Measurements from ENCODE around the gene ZBTB16.
A peak's percentile ranks its signal among the peaks of the same experiment; 100 is the strongest.

Gene ZBTB16

DNA sequence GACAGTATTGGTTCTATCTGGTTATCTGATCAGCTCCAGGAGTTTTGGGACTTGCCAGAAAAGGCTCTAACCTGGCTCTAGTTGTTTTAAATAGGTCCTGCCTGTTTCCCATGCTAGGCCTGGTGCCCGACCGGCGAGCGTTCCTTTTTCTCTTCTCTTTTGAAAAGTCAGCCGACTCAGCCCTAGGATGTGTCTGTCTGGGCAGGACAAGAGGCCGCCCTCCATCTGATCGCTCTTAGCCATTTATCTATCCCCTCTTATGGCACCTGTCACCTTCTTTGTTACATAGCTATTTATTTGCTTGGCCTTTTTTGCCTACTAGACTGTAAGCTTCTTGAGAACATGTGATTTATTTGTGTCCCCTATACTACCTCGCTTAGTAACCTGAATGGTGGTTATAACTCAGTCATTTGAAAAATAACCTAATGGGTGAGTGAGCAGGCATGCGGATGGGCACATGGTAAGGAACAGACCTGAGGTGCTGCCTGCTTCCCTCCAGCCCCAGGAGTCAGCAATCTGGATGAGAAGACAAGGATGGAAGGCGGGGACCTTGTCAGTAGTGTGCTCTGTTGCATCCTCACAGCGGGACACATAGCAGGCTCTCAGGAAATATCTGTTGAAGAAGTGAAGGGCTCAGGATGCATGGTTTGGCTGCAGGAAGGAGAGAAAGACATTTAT, 108.4 kb downstream of the ZBTB16 start:
- no peak for DNase-seq (ENCODE audit: low read depth in 2 of 2)

DNA sequence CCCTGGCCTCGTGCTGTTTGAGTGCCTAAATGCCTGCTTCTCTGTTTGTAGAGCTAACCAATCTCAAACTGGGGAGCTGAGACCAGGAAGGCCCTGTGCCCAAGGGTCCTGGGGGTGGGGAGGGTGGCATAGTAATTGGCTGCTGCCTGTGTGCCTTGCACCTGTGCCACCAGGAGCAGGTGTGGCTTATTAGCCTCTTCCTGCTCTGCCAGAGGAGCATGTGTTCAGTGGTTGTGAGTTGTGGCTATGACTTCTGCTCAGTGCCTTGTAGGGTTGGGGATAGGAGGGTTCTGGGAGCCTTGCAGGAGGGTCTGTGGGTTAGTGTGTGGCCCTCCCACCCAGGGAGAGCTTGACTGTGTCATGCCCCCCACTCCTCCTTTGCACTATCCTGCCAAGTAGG, 109.2 kb downstream of the ZBTB16 start:
- DNase-seq (ENCODE audit: low read depth in 2 of 2), result no peak

DNA sequence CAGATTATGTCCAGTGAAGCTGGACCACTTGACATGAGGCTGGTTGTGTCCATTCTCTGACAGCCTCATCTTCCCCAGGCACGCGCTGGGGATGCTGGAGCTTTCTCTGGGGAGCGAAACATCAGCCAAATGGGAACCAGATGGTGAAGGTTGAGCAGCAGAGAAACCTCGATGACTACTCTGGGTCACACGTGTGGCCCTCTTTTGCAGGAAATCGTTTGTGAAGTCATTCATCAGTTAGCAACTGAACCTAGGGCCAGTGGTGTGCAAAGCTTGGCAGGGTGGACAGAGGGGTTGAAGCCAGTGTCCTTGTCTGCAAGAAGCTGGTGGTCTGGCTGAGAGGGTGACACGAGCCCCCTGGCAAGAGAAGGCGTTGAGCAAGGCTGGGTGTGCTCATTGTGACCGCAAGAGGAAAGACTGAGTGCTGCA, 109.8 kb downstream of the ZBTB16 start:
- no peak for DNase-seq (ENCODE audit: low read depth in 2 of 2)

DNA sequence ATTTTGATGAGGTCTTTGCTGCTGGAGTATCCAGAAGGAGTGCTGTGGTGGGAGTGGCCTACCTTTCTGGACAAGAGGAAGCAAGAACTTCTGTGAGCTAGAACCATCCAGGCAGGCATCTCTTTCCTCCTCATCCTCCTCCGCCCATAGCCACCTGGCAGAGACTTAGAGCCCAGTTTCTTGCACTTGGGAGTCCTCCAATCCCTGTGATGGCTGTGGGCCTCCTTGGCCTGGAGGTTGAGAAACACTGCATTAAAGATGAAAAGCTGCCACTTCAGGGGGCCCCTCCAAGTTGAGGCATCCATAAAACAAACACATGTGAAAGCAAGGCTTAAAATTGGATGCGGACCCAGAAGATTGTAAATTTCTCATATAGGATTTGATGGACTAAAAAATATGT, 110.3 kb downstream of the ZBTB16 start:
- DNase-seq (ENCODE audit: low read depth in 2 of 2), result no peak

DNA sequence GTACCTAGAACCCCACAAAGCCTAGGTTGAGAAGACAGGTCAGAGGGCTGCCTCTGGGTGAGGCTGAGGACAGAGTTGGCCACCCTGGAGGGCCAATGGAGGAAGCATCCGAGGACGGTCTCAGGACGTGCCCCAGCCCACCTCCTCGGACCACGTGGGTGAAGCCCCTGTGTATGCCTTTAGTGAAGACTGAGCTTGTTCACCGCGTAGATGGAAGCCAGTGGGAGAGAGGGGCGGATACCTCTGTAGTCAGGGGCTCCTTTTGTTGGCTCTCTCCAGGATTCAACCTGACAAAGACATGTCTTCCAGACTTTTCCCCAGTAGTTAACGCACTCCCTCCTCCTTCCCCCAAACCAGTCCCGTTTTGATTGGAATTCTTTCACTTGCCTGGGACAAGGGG, 110.7 kb downstream of the ZBTB16 start:
- DNase-seq (ENCODE audit: low read depth in 2 of 2), result no peak

DNA sequence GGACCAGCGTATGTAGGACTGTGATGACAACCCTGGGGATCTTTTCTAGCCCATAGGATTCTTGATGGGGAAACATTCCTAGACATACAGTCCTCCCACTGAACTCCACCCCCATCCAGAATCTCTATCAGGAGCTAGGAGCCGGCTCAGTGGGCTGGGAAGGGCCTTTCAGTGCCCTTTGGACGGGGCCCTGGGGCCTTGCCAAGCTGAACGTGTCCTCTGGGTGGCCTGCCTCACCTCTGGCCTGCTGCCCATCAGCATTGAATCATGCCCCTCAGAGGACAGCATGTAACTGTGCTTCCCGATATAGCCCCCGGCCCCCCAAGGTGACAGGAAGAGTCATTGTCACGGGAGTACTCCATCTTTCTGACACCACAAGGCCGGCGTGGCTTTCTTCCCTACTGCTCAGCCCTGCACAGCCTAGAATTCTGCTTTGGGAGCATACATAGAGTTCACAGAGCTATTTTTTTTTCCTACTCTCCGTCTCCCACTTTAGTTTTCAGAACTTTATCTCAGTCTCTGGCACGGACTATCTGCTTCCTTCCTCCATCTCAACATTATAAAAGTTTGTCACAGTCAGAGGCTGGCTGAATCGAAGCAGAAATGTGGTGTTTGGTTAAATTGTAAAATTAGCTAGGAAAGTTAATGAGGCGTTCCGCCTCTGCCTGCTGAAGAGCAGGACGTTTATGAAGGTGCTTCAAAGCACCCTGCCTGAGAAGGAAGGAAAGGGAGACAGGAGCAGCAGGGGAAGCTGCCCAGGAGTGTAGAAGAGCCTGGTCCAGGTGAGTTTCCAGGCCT, 111.9 kb downstream of the ZBTB16 start:
- no peak for DNase-seq (ENCODE audit: low read depth in 2 of 2)

GRCh38 chr11:114172055-114172861, 112.7 kb downstream of the ZBTB16 start:
- DNase-seq (ENCODE audit: low read depth in 2 of 2), result no peak

DNA sequence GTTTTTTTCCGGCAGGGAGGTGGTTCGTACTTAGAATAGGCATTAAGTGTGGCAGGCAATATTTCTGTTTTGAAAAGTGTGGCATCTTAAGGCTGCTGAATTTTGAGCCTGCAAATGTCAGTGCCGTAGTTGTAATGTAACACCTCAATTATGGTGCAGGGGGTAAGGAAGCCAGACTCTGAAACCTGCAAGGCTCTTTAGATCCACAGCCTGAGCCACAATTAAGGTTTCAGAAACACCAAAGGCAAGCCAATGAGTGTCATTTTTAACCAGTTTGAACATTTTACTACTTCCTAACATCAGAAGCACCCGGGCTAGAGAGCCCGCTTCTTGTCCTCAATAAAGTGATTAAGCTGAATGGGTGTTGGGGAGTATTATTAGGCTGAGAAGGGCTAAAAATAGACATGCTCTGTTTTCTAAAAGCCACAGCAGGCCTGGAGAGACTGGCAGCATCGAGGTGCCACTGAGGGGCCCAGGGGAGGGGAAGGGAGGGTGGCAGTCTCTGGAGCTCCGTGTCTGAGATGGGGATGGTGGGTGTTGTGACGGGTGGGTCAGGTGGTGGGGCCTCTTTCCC, 113.4 kb downstream of the ZBTB16 start:
- no peak for DNase-seq (ENCODE audit: low read depth in 2 of 2)

DNA sequence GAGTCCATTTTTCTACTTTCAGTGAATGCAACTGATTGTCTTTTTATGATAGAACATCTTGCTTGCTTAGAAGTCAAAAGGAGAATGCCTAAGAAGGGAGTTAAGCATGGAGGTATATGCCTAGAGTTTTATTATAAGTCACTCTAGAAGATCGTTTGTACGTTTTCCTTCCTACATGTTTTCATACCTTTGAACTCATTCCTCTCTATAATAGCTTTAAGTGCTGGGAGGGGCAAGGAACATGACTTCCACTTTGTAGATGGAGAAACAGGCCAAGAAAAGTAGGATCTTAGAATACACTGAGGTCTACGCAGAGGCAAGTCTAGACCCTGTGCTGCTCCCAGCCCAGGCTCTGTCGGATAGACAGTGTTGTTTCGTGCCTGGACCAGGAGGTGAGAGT, 114.3 kb downstream of the ZBTB16 start:
- DNase-seq (ENCODE audit: low read depth in 2 of 2), result no peak

DNA sequence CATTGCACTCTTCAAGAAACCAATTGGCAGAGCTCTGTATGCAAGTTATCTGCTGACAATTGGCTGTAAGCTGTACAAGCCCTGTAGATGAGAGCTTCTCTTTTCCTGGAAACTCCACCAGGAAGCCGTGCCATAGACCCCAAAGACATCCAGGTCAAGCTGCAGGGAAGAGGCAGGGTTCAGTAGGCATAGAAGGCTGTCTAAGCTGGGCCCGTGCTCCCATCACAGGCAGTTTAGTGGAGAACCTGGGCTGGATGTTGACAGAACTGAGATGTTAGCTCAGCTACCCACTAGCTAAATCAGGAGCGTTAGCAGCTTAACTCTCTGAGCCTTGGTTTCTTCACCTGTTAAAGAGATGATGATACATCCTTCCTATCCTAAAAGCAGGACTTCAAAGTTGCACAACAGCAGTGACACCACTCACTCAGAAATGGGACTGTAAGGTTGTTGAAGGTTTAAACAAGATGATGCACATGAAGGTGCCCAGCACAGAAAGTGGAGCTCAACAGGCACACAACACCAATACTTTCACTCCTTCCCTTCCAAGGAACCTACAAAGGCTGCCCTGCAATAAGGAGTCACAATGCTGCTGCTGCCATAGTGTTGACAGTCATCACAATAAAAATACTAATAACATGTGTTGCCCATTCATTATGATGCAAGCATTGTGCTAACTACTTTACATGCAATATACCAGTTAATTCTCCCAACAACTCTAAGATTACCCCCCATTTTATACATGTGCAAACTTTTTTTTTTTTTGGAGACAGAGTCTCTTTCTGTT, 115.4 kb downstream of the ZBTB16 start:
- DNase-seq (ENCODE audit: low read depth in 2 of 2), result no peak

DNA sequence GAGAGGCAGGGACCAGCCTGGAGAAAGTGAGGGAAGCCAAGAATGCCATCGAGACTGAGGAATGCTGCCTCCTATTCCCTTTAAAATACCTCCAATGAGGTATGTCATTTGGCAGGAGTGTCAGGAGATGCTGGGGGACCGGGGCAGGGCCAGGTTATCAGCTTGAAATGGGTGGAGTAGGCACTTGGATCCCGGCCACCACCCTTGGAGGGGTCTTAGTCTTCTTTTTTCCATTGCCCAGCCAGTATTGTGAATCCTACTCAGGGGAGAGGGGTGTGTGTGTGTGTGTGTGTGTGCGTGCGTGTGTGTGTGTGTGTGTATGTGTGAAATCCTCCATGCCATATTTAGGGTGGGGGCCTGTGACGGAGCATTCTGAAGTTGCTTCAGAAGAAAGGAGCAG, 116.2 kb downstream of the ZBTB16 start:
- DNase-seq (ENCODE audit: low read depth in 2 of 2), result no peak

GRCh38 chr11:114176321-114176720, 116.8 kb downstream of the ZBTB16 start:
- no peak for DNase-seq (ENCODE audit: low read depth in 2 of 2)

DNA sequence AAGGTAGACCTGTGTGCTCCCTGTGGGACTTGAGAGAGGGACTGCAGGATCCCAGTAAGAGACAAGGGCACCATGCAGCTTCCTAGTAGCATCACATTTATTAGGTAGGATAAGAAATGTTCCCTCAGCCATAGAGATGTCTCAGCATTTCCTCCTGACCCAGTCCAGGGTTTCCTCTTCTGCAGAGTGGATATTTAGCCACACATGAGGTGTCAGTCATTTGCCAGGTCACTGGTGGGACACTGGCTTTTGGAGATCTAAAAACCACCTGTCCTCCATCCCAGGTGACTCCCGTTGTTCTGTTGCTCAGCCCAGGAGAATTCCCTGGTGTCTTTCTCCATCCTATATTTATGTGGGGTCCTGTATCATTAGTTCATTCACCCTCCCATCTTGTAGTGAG, 119.1 kb downstream of the ZBTB16 start:
- no peak for DNase-seq (ENCODE audit: low read depth in 2 of 2)

DNA sequence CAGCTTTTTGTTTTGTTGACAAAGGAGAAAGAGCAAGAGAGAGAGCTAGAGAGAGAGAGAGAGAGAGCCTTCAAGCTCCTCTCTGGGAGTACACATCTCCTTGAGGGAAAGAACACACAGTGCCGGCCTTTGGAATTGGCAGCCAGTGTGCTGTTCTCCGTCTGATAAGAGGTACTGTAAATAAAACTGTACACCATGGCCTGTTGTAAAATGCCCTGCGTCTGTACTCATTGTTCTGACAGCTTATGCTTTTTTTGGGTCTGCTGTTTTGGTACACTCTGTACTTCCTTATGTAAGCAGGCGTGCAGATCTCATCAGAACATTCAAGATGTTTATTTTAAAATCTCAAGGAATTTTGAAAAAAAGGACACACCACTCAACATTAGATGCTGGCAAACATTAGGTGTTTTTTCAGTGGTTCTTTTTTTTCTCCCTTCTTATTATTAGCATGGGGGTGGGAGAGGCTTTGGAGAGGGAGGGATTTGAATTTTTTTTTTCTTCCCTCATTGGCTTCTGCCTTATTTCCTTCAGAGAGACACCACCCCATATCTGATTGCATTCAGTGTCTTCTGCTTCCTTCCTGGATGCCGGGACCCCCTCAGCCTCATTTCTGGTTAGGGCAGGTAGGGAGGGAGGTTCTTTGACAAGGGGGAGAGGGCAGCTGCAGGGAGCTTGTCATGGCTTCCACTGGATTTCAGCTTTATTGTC, 119.9 kb downstream of the ZBTB16 start:
- DNase-seq (ENCODE audit: low read depth in 2 of 2), result no peak

DNA sequence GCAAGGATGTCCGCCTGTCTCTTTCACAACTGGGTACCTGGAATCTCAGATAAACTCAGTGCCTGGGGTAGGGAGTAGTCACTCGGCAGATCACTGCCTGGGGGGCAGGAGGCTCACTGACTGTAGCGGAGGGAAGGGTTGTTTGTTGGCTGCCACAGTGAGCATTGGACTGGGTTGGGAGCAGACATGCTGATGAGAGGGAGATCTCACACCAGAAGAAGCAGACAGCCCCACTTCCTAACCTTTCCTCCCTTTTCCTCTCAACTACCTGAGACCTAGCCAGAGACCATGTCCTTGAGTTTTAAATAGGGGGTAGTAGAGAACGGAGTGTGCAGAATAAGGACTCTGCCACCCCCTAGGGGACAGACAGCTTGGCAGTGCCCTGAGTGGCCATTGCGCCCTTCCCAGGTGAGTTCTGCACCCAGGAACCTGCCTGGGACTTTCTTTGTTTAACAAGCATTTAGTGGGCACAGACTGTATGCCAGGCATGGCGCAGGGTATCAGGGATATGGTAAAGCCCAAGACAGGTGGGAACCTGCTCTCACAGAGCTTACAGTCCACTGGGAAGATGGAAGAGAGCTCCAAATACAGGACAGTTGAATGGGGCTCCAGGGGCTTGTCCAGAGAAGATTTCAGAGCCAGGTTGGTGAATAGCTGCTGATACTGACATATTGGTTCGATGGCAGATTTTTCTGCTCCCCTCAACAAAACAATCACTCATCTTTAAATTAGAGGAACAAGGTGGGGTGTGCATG, 121.0 kb downstream of the ZBTB16 start:
- no peak for DNase-seq (ENCODE audit: low read depth in 2 of 2)

DNA sequence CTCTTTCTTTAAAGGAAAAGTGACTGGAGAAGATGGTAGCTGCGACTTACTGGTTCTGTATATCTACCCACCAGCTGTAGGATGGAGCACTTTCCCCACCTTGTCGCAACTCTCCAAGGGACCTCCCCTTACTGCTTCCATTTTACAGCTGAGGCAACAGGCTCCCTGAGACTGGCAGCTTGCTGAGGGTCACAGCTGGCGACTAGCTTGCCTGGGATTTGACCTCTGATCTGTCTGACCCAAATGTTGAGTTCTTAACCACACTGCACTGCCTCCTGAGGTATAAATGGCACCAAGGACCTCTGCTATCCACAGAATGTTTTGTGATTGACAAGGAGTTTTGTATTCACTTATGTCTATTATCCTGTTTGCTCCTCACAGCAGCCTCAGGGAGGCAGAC, 121.7 kb downstream of the ZBTB16 start:
- no peak for DNase-seq (ENCODE audit: low read depth in 2 of 2)

- DNase-seq (ENCODE audit: low read depth in 2 of 2), result no peak
These were observed 122.2 kb downstream of the ZBTB16 start for GRCh38 chr11:114181752-114182151.

- DNase-seq (ENCODE audit: low read depth in 2 of 2), result no peak
These were observed 123.0 kb downstream of the ZBTB16 start for GRCh38 chr11:114182471-114183043.

DNA sequence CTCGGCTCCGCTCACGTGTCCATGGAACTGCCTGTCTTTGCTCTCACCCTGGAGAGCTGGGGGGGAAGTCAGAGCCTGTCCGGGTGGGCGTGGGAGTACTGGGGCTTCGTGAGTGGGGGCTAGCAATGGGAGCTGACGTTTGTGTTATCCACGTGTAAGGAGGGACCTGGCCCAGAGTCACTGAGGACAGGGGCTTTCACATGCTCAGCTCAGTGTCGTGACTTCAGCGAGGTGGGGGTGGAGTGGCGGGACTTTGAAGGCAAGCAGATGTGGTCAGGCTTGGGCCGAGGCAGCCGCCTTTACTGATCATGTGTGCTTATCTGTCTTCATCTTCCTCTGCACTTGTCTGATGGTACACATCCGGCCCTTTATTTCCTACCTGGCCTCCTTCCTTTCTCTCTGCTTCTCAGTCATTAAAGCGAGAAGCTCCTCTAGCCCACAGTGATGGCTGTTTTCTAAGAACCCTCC, 123.6 kb downstream of the ZBTB16 start:
- peak; percentile 31 to 47 for DNase-seq (ENCODE audit: low read depth in 2 of 2)

DNA sequence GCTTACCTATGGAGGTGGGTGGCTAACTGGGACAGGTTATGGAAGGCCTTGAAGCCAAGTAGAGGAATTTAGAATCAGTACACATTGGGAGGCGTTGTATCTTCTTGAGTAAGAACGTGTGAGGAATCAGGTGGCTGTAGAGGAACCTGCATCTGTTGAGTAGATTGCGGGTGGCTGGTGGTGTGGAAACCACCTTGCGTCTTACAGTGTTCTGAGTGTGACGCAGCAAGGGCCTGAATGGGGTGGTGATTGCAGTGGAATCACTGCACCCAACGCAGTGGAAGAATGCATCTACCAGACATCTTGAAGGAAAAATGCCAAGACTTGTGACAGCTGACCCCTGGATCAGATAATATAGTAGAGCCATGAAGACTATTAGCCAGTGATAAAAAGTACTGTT, 125.9 kb downstream of the ZBTB16 start:
- no peak for DNase-seq (ENCODE audit: low read depth in 2 of 2)
